GM12878 (cell line): ENCODE data around the gene ABRACL. TPM values are rescaled to one million over a fixed set of nuclear protein-coding genes. Genes with fewer than 3 reads are reported as not detected.

Source experiments
- ATAC-seq: fragments of 200-7000 bp; cut with Tn5 transposase; 3 replicates; pipeline ENCODE4 v1.9.1; 2020; ENCODE audit warnings: mild to moderate bottlenecking, moderate library complexity
- BruUV-seq: library from RNA; stranded (reverse); fragments of 400-500 nt; replicated peaks from 2 replicates; lab custom pipeline; 2021; lab: Mats Ljungman, UMichigan
- CTCF ChIA-PET: fragments of 300-600 bp; sonication (Branson Sonifier 250); formaldehyde crosslinking; extraction: SDS; loops from one replicate; lab custom pipeline; 2021; ENCODE audit warnings: inconsistent platforms; lab: Yijun Ruan, JAX
- POLR2A ChIA-PET: fragments of 350-600 bp; formaldehyde crosslinking; extraction: SDS; loops from one replicate; lab custom pipeline; 2021; ENCODE audit warnings: inconsistent platforms; lab: Charles Lee
- RAD21 ChIA-PET: fragments of 300-600 bp; sonication (Branson Sonifier 250); formaldehyde crosslinking; loops from one replicate; lab custom pipeline; 2023; ENCODE audit warnings: antibody characterized with exemption; ENCODE audit not compliant: unreplicated experiment; lab: Charles Lee
- SMC1A ChIA-PET: fragments of 300-600 bp; sonication (Branson Sonifier 250); formaldehyde crosslinking; loops from one replicate; lab custom pipeline; 2023; ENCODE audit not compliant: unreplicated experiment, uncharacterized antibody; lab: Charles Lee
- DNase-seq: peaks from one replicate; pipeline ENCODE4 v3.0.0-alpha.2; 2011; ENCODE audit warnings: low read depth, low spot score
- FAIRE-seq: peaks from 3 replicates; lab custom pipeline; 2011; peaks lifted over from hg19 to GRCh38; lab: Jason Lieb, UNC
- H2AFZ ChIP-seq: 2 replicates; pipeline ENCODE4 v1.6.0; 2011; ENCODE audit warnings: low read depth, low read length, control low read depth; ENCODE audit not compliant: control insufficient read depth
- H3K27ac ChIP-seq: 2 replicates; pipeline ENCODE4 v1.5.1; 2011; ENCODE audit warnings: control low read depth; ENCODE audit not compliant: control insufficient read depth, insufficient read depth
- H3K27me3 ChIP-seq, 2 experiments: replicated peaks in 1 of 2; 2 replicates each; pipeline versions ENCODE4 v1.6.0 to v1.6.1; 2011; ENCODE audit warnings: low read length in 1 of 2; ENCODE audit not compliant: control insufficient read depth in 2 of 2, insufficient read depth in 2 of 2
- H3K36me3 ChIP-seq, 2 experiments: 2 replicates each; pipeline ENCODE4 v1.5.1; 2011; ENCODE audit warnings: low read length in 1 of 2; ENCODE audit not compliant: control insufficient read depth in 2 of 2, insufficient read depth in 2 of 2
- H3K4me1 ChIP-seq: 2 replicates; pipeline ENCODE4 v1.6.1; 2011; ENCODE audit warnings: mild to moderate bottlenecking, low read length, moderate library complexity, mixed read lengths; ENCODE audit not compliant: control insufficient read depth, insufficient read depth
- H3K4me2 ChIP-seq: 2 replicates; pipeline ENCODE4 v1.6.0; 2011; ENCODE audit warnings: control low read depth; ENCODE audit not compliant: control insufficient read depth, insufficient read depth
- H3K4me3 ChIP-seq: fragments of 200-600 bp; sonication (generic); 2 replicates; pipeline ENCODE4 v1.5.1; 2016
- H3K79me2 ChIP-seq: 2 replicates; pipeline ENCODE4 v1.6.0; 2011; ENCODE audit warnings: low read length; ENCODE audit not compliant: control insufficient read depth, insufficient read depth
- H3K9ac ChIP-seq: 2 replicates; pipeline ENCODE4 v1.8.0; 2011; ENCODE audit warnings: low read length, control low read depth, mixed read lengths; ENCODE audit not compliant: control insufficient read depth, insufficient read depth
- H3K9me3 ChIP-seq: replicated peaks from 3 replicates; pipeline ENCODE4 v1.5.1; 2011; ENCODE audit warnings: mild to moderate bottlenecking, low read length; ENCODE audit not compliant: control insufficient read depth, insufficient read depth
- H4K20me1 ChIP-seq: 2 replicates; pipeline ENCODE4 v1.6.0; 2011; ENCODE audit not compliant: control insufficient read depth, insufficient read depth
- CBX3 ChIP-seq: fragments of 200-600 bp; sonication (generic); IDR thresholded peaks from 2 replicates; pipeline ENCODE4 v1.6.1; 2016; ENCODE audit warnings: low read depth, borderline replicate concordance
- CEBPB ChIP-seq, 2 experiments: fragments of 150-350 bp in 1 of 2; IDR thresholded peaks; 2 replicates each; pipeline ENCODE4 v1.6.1; 2012 to 2014; ENCODE audit warnings: low read depth in 2 of 2, low read length in 2 of 2, borderline replicate concordance in 1 of 2, inconsistent platforms in 1 of 2
- CEBPZ ChIP-seq: fragments of 150-350 bp; IDR thresholded peaks from 2 replicates; pipeline ENCODE4 v1.6.1; 2016; ENCODE audit warnings: low read depth, low read length
- CHD1 ChIP-seq: IDR thresholded peaks from 2 replicates; pipeline ENCODE4 v1.6.1; 2012; ENCODE audit warnings: low read depth, low read length, improper control_type of control experiment
- ETV6 ChIP-seq, 2 experiments: fragments of 450-650 bp in 1 of 2; IDR thresholded peaks in 1 of 2; conservative IDR thresholded peaks in 1 of 2; 2 replicates each; pipeline ENCODE4 v1.6.1; 2014; ENCODE audit warnings: antibody characterized with exemption in 1 of 2, borderline replicate concordance in 1 of 2, low read depth in 1 of 2, mild to moderate bottlenecking in 1 of 2, moderate library complexity in 1 of 2
- EZH2 ChIP-seq: IDR thresholded peaks from 2 replicates; pipeline ENCODE4 v1.6.1; 2012; ENCODE audit warnings: low read depth, mild to moderate bottlenecking, control low read depth, inconsistent platforms, low read length, borderline replicate concordance; ENCODE audit not compliant: control insufficient read depth
- MTA3 ChIP-seq: IDR thresholded peaks from 2 replicates; pipeline ENCODE4 v1.6.1; 2012; ENCODE audit warnings: low read length, inconsistent platforms, borderline replicate concordance
- NKRF ChIP-seq: fragments of 450-650 bp; conservative IDR thresholded peaks from 2 replicates; pipeline ENCODE4 v1.6.1; 2017; ENCODE audit warnings: mild to moderate bottlenecking, moderate library complexity
- PBX3 ChIP-seq: IDR thresholded peaks from 2 replicates; pipeline ENCODE4 v1.6.1; 2011; ENCODE audit warnings: mild to moderate bottlenecking, low read depth, low read length, moderate library complexity; ENCODE audit not compliant: insufficient replicate concordance
- PML ChIP-seq: IDR thresholded peaks from 2 replicates; pipeline ENCODE4 v1.6.1; 2012; ENCODE audit warnings: low read length, inconsistent platforms
- RAD21 ChIP-seq: IDR thresholded peaks from 2 replicates; pipeline ENCODE4 v1.6.1; 2011; ENCODE audit warnings: mild to moderate bottlenecking, low read depth, low read length, moderate library complexity; ENCODE audit not compliant: insufficient read depth
- SMAD5 ChIP-seq: IDR thresholded peaks from 2 replicates; pipeline ENCODE4 v1.6.1; 2016; ENCODE audit warnings: antibody characterized with exemption, low read depth
- TBL1XR1 ChIP-seq: IDR thresholded peaks from 2 replicates; pipeline ENCODE4 v1.6.1; 2012; ENCODE audit warnings: low read depth, low read length, improper control_type of control experiment
- WGBS: methylation state at CpG from one replicate; pipeline ENCODE4 v1.1.6; 2016; ENCODE audit warnings: low lambda C conversion rate; ENCODE audit not compliant: insufficient replicate concordance, insufficient coverage; ENCODE audit errors: missing lambda C conversion rate; 5-methylcytosine and 5-hydroxymethylcytosine counted together
- in situ Hi-C: fragments of 300-500 bp; cut with MboI; formaldehyde crosslinking; loops from 9 replicates; pipeline ENCODE4 v1.14.3; 2018; ENCODE audit warnings: mixed read lengths
- intact Hi-C: fragments of 100-400 bp; cut with micrococcal nuclease; formaldehyde crosslinking; loops from one replicate; pipeline ENCODE4 v1.14.2; 2022; ENCODE audit not compliant: unreplicated experiment
- polyA plus RNA-seq, 11 experiments: library from polyadenylated mRNA; depleted of rRNA in 4 of 11; unstranded in 6 of 11; stranded (reverse) in 5 of 11; fragments of >200 nt; fragmentation: Nextera tagmentation in 4 of 11; fragmentation: Illumina TruSeq in 1 of 11; extraction: Ambion mirVana in 4 of 11; extraction: Trizol in 1 of 11; gene quantifications; 1 replicate in 1 of 11; 2 replicates in 10 of 11; pipeline versions ENCODE4 v1.2.1 to v1.2.3, GENCODE V29; 2011 to 2016; ENCODE audit warnings: inconsistent platforms in 2 of 11, missing spikeins in 2 of 11, low read depth in 1 of 11
- total RNA-seq, 4 experiments: library from RNA; depleted of rRNA in 3 of 4; stranded (reverse); fragments of >200 nt in 3 of 4; fragmentation: Illumina TruSeq in 1 of 4; extraction: Trizol in 1 of 4; gene quantifications; 2 replicates each; pipeline versions ENCODE4 v1.2.1 to v1.2.3, GENCODE V29; 2013 to 2021

ABRACL gene
- total and polyA plus RNA-seq, 10 of the 15 experiments (the other 5 are each of a cell fraction or from before 2014, with no cell fraction given), result 111 to 647 (median 192) TPM

GRCh38 chr6:138989098-138989983 lies 39.2 kb upstream of the ABRACL start:
- WGBS, result 76% methylated on average over 5 of the region's 5 CpGs
- no peak overlapping the region for H3K4me3 ChIP-seq
- RAD21 ChIA-PET, result interaction anchor here (0.6 to 6.4 kb wide), 7 partner anchors 41 to 375 kb away, joined by 3 to 94 read pairs (median 4); no protein-coding TSS in a partner anchor
- TF ChIP-seq CEBPB (IDR thresholded peaks at IDR 0.05; ENCODE audit: borderline replicate concordance in 1 of 2, low read depth in 2 of 2, low read length in 2 of 2) (no peak), PML (no peak), EZH2 (no peak), NKRF (no peak), CHD1 (no peak), ETV6 (conservative IDR thresholded peaks at IDR 0.05 in 1 of 2, IDR thresholded peaks at IDR 0.05 in 1 of 2; ENCODE audit: borderline replicate concordance in 1 of 2, low read depth in 1 of 2) (no peak), TBL1XR1 (no peak), CBX3 (no peak), RAD21 (no peak), CEBPZ (no peak), MTA3 (no peak), PBX3 (no peak), SMAD5 (no peak)

More at GRCh38 chr6:138989098-138989983, 39.2 kb upstream of the ABRACL start:
- Histone ChIP-seq H3K36me3 (no peaks in the 10 kb centered on the region), H2AFZ (no peak overlapping the region; the same call in 1 of the 2 replicates), H3K4me2 (no peak overlapping the region), H4K20me1 (no peaks in the 10 kb centered on the region), H3K9me3 (peaks cover 4% of the 10 kb centered on the region; the same call in 1 of the 3 replicates), H3K9ac (no peak overlapping the region), H3K27me3 (no peaks in the 10 kb centered on the region), H3K27ac (no peak overlapping the region), H3K79me2 (peaks cover 37% of the 10 kb centered on the region), H3K4me1 (no peaks in the 10 kb centered on the region)
- SMC1A ChIA-PET, result interaction anchor here (0.6 to 11.4 kb wide), 21 partner anchors 10 to 380 kb away, joined by 3 to 163 read pairs (median 3); partner anchors contain the start of gene CCDC28A
- POLR2A ChIA-PET, result interaction anchor here (0.6 to 1.3 kb wide), 4 partner anchors 44 to 172 kb away, joined by 3 to 5 read pairs (median 3); no protein-coding TSS in a partner anchor
- intact Hi-C loops (loop anchor here (2.0 to 5.0 kb wide), 3 partner anchors 39 to 402 kb away; partner anchors contain the start of gene ABRACL), in situ Hi-C loops (loop anchor here (5.0 kb wide), 1 partner anchor 172 kb away; no protein-coding TSS in a partner anchor)
- CTCF ChIA-PET, result interaction anchor here (0.6 to 9.6 kb wide), 28 partner anchors 12 to 402 kb away, joined by 3 to 166 read pairs (median 3); no protein-coding TSS in a partner anchor
- no peak for FAIRE-seq
- BruUV-seq, result no TSS peak
- ATAC-seq, result no peak
- no peak for DNase-seq
